Measurements from ENCODE around the gene KCNH4.

DNA sequence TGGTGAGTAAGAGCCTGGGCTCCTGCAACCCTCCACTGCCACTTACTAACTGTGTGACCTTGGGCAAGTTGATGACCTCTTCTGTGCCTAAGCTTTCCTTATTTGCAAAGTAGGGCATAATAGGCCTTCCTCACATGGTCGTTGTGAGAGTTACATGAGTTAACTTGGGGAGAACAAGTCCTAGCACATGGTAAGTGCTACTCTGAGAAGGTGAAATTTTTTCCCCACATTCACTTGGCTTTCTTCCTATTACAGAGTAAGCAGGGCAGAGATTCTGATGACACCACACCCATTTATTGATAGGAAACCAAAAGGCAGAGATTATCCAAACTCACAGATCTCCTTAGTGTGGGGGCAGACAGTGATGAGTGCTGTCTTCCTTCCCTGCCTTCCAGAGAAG is 1.6 kb downstream of the KCNH4 start:
- TF ChIP-seq, protein P1, sequence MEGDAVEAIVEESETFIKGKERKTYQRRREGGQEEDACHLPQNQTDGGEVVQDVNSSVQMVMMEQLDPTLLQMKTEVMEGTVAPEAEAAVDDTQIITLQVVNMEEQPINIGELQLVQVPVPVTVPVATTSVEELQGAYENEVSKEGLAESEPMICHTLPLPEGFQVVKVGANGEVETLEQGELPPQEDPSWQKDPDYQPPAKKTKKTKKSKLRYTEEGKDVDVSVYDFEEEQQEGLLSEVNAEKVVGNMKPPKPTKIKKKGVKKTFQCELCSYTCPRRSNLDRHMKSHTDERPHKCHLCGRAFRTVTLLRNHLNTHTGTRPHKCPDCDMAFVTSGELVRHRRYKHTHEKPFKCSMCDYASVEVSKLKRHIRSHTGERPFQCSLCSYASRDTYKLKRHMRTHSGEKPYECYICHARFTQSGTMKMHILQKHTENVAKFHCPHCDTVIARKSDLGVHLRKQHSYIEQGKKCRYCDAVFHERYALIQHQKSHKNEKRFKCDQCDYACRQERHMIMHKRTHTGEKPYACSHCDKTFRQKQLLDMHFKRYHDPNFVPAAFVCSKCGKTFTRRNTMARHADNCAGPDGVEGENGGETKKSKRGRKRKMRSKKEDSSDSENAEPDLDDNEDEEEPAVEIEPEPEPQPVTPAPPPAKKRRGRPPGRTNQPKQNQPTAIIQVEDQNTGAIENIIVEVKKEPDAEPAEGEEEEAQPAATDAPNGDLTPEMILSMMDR (conservative IDR thresholded peaks at IDR 0.05), result no peak
- TF ChIP-seq ZFX (IDR thresholded peaks at IDR 0.05), result no peak

Measured in C4-2B (cell line).